ENCODE measurements around the gene TEN1. TPM values are rescaled to one million over a fixed set of nuclear protein-coding genes. Genes with fewer than 3 reads are reported as not detected.
A peak's percentile ranks its signal among the peaks of the same experiment; 100 is the strongest.

Gene TEN1
- total and polyA plus RNA-seq, 2 of the 13 experiments (the other 11 are each of a cell fraction or from before 2014, with no cell fraction given) = 18.0 to 21.3 TPM

- TF ChIP-seq, protein P1, sequence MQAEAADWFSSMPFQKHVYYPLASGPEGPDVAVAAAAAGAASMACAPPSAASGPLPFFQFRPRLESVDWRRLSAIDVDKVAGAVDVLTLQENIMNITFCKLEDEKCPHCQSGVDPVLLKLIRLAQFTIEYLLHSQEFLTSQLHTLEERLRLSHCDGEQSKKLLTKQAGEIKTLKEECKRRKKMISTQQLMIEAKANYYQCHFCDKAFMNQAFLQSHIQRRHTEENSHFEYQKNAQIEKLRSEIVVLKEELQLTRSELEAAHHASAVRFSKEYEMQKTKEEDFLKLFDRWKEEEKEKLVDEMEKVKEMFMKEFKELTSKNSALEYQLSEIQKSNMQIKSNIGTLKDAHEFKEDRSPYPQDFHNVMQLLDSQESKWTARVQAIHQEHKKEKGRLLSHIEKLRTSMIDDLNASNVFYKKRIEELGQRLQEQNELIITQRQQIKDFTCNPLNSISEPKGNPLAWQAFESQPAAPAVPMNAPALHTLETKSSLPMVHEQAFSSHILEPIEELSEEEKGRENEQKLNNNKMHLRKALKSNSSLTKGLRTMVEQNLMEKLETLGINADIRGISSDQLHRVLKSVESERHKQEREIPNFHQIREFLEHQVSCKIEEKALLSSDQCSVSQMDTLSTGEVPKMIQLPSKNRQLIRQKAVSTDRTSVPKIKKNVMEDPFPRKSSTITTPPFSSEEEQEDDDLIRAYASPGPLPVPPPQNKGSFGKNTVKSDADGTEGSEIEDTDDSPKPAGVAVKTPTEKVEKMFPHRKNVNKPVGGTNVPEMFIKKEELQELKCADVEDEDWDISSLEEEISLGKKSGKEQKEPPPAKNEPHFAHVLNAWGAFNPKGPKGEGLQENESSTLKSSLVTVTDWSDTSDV (CRISPR knock-in tag; IDR thresholded peaks at IDR 0.05) = no peak
- TF ChIP-seq BORCS8-MEF2B (CRISPR knock-in tag; IDR thresholded peaks at IDR 0.05) (no peak), HOXA3 (CRISPR knock-in tag; IDR thresholded peaks at IDR 0.05) (0 out of 2 replicates have a peak, but pooled peaks have one; percentile 37), ZIK1 (CRISPR knock-in tag; IDR thresholded peaks at IDR 0.05; ENCODE audit: borderline replicate concordance, low read depth) (no peak), HNF4A (CRISPR knock-in tag; IDR thresholded peaks at IDR 0.05) (peak; percentile 79), FOXA1 (IDR thresholded peaks at IDR 0.05) (no peak), FOXA1 (CRISPR knock-in tag; IDR thresholded peaks at IDR 0.05) (no peak), NONO (IDR thresholded peaks at IDR 0.05) (no peak), NONO (CRISPR knock-in tag; conservative IDR thresholded peaks at IDR 0.05) (0 out of 2 replicates have a peak, but pooled peaks have one; percentile 28), CEBPB (IDR thresholded peaks at IDR 0.05; ENCODE audit: borderline replicate concordance, low read depth, low read length) (peak; percentile 58), E2F1 (CRISPR knock-in tag; IDR thresholded peaks at IDR 0.05) (no peak), ZNF687 (CRISPR knock-in tag; IDR thresholded peaks at IDR 0.05) (no peak), TAF1 (CRISPR knock-in tag; IDR thresholded peaks at IDR 0.05) (no peak), SP1 (IDR thresholded peaks at IDR 0.05) (no peak), SP1 (CRISPR knock-in tag; IDR thresholded peaks at IDR 0.05) (no peak), NKX3-1 (CRISPR knock-in tag; IDR thresholded peaks at IDR 0.05) (no peak), THAP7 (CRISPR knock-in tag; IDR thresholded peaks at IDR 0.05) (no peak), RORA (CRISPR knock-in tag; IDR thresholded peaks at IDR 0.05) (no peak; the same call in 1 of the 2 replicates)
- TF ChIP-seq, protein P2, sequence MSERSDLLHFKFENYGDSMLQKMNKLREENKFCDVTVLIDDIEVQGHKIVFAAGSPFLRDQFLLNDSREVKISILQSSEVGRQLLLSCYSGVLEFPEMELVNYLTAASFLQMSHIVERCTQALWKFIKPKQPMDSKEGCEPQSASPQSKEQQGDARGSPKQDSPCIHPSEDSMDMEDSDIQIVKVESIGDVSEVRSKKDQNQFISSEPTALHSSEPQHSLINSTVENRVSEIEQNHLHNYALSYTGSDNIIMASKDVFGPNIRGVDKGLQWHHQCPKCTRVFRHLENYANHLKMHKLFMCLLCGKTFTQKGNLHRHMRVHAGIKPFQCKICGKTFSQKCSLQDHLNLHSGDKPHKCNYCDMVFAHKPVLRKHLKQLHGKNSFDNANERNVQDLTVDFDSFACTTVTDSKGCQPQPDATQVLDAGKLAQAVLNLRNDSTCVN (CRISPR knock-in tag; IDR thresholded peaks at IDR 0.05; ENCODE audit: borderline replicate concordance) = no peak
- TF ChIP-seq, protein P3, sequence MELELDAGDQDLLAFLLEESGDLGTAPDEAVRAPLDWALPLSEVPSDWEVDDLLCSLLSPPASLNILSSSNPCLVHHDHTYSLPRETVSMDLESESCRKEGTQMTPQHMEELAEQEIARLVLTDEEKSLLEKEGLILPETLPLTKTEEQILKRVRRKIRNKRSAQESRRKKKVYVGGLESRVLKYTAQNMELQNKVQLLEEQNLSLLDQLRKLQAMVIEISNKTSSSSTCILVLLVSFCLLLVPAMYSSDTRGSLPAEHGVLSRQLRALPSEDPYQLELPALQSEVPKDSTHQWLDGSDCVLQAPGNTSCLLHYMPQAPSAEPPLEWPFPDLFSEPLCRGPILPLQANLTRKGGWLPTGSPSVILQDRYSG (CRISPR knock-in tag; IDR thresholded peaks at IDR 0.05) = no peak
Measured at GRCh38 chr17:75976175-75976848, 2.7 kb upstream of the TEN1 start (continued).

Data from HepG2 (cell line).